Effector memory CD8-positive, alpha-beta T cell (primary cell): ENCODE results near the gene GFAP.

ENCODE experiments used
- ATAC-seq: fragments of 150-1000 bp; cut with Tn5 transposase; replicated peaks from 2 replicates; pipeline ENCODE4 v1.10.0; 2021; ENCODE audit warnings: mild to moderate bottlenecking, moderate library complexity
- DNase-seq, 3 experiments: peaks; one replicate each; pipeline ENCODE4 v3.0.0; 2021
- H3K27ac Mint-ChIP-seq, 2 donors: one replicate each; pipeline ENCODE4 v1.8.0; 2022; ENCODE audit warnings: mild to moderate bottlenecking in 2 of 2, mixed read lengths in 2 of 2, moderate library complexity in 2 of 2
- H3K27me3 Mint-ChIP-seq, 2 donors: one replicate each; pipeline ENCODE4 v1.8.0; 2022; ENCODE audit warnings: mixed read lengths in 2 of 2
- H3K36me3 Mint-ChIP-seq: one replicate; pipeline ENCODE4 v1.8.0; 2022; ENCODE audit warnings: mild to moderate bottlenecking, moderate library complexity, mixed read lengths; ENCODE audit not compliant: insufficient read depth
- H3K4me1 Mint-ChIP-seq, 2 donors: one replicate each; pipeline ENCODE4 v1.8.0; 2022; ENCODE audit warnings: low read depth in 2 of 2, mixed read lengths in 2 of 2
- H3K4me3 Mint-ChIP-seq, 2 donors: one replicate each; pipeline ENCODE4 v1.8.0; 2022; ENCODE audit warnings: mild to moderate bottlenecking in 2 of 2, mixed read lengths in 2 of 2, moderate library complexity in 2 of 2
- H3K9me3 Mint-ChIP-seq, 2 donors: one replicate each; pipeline ENCODE4 v1.8.0; 2022; ENCODE audit warnings: mixed read lengths in 2 of 2

GFAP gene

DNA sequence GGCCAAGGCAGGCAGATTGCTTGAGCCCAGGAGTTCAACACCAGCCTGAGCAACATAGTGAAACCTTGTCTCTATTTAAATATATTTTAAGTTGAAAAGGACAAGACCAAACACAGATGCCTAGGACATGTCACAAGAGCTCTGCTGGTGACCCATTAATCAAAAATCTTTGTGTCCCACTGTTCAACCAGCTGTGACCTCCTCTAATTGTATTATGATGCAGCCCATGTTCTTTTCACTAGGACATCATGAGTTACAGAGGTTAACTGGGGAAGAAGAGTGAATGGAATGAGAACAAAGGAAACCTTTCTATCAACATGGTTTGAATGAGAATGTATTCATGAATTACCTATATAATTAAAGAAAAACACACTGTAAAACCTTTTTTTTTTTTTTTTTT lies 23.1 kb downstream of the GFAP start:
- Mint-ChIP-seq H3K27ac (no peak overlapping the region), H3K36me3 (peaks cover 38% of the 10 kb centered on the region), H3K27me3 (no peaks in the 10 kb centered on the region), H3K4me1 (peaks cover 11 to 18% of the 10 kb centered on the region in 2 donors), H3K9me3 (no peaks in the 10 kb centered on the region), H3K4me3 (no peak overlapping the region)
- no peak for ATAC-seq
- DNase-seq = no peak

DNA sequence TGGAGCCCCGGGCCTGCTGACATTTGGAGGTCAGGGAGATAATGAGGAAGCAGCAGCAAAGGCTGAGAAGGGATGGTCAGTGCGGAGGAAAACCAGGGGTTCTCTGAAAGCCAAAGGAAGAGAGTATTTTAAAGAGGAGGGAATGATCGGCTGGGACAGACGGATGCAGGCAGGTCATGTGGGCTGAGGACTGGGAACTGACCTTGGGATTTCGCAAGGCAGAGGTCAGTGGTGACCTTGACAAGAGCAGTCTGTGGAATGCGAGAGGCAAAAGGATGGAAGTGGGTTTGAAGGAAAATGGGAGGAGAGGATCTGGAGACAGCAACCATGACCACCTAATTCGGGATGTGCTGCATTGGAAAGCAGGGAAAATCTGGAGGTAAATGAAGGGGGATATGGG lies 26.3 kb downstream of the GFAP start:
- no peak for DNase-seq
- no peak for ATAC-seq
- Mint-ChIP-seq H3K27me3 (no peaks in the 10 kb centered on the region), H3K36me3 (peaks cover 38% of the 10 kb centered on the region), H3K4me3 (no peak overlapping the region), H3K4me1 (peaks cover 8% of the 10 kb centered on the region in 2 donors), H3K27ac (no peak overlapping the region), H3K9me3 (no peaks in the 10 kb centered on the region)

DNA sequence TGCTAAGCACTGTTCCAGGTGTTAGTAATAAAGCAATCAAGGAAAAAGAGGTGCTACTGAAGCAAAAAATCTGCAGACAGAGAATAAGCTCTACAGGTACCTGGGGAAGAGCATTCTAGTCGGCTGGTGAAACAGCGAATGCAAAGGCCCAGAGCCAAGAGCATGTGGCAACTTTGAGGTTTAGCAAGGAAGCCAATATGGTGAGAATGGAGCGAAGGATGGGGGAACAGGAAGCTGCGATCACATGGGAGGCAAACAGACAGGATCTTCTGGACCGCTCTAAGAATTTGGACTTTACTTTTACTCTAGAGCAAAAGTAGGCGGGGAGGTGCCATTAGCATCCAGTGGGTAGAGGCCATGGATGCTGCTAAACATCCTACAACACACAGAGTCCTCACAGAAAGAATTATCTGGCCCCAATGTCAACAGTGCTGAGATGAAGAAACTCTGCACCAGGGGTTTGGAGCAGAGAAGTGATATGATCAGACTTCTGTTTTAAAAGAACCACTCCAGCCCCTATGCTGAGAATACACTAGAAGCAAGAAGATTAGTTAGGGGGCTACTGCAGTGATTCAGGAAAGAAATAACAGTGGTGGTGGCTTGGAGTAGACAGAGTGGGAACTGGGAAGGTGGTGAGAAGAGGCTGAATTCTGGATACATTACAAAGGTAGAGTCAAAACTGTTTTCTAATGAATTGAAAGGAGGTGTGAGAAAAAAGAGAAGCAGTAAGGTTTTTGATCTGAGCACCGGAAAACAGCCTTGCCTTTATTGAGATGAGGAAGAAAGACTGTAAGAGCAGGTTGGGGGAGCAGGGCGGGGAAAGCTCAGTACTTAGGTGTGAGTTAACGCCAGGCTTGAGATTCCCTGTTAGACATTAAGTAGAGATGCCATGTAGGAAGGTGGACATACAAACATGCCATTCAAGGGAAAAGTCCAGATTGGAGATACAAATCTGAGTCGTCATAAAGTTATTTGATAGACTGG lies 27.0 kb downstream of the GFAP start:
- Mint-ChIP-seq H3K27ac (no peak overlapping the region), H3K36me3 (peaks cover 40% of the 10 kb centered on the region), H3K4me3 (no peak overlapping the region), H3K27me3 (no peaks in the 10 kb centered on the region), H3K9me3 (no peaks in the 10 kb centered on the region), H3K4me1 (peaks cover 6 to 8% of the 10 kb centered on the region in 2 donors)
- peak; percentile 89 for ATAC-seq
- DNase-seq = peak in 2 of 3 experiments; percentile 10 to 15

DNA sequence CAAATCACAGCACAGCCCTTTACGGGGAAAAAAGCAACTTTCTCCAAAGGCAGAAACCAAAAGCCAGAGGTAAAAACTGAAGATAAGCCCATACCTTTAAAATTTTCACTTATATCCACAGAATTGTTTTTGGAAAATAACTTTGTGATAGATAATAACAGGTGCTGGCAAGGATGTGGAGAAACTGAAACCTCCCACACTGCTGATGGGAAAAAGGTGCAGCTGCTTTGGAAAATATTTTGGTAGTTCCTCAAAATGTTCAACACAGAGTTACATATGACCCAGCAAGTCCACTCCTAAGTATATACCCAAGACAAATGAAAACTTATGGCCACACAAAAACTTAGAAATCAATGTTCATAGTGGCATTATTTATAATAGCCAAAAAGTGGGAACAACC lies 28.3 kb downstream of the GFAP start:
- DNase-seq = no peak
- Mint-ChIP-seq H3K27ac (no peak overlapping the region), H3K4me1 (peaks cover 4 to 8% of the 10 kb centered on the region in 2 donors), H3K4me3 (no peak overlapping the region), H3K9me3 (no peaks in the 10 kb centered on the region), H3K36me3 (peaks cover 39% of the 10 kb centered on the region), H3K27me3 (no peaks in the 10 kb centered on the region)
- ATAC-seq = no peak

DNA sequence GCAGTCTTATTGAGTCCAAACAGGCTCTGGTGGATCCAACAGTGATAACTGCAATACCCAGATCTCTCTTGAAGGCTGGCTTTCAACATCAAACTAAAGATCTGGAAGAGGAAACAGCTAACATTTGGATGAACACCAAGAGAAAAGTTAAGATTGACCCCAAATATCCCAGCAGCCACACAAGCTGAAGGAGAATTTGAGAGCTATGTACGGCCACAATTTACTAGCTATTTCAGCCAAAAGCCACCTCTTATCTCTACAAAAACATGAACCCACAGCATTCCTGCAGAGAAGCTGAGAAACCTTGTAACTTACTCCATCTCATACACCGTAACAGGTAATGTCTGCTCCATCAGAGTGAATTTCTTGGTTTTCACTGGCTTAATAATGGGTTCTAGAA lies 30.4 kb downstream of the GFAP start:
- DNase-seq = no peak
- H3K36me3 Mint-ChIP-seq = peaks cover 41% of the 10 kb centered on the region
- no peak overlapping the region for H3K27ac Mint-ChIP-seq
- peaks cover 0 to 5% of the 10 kb centered on the region in 2 donors for H3K4me1 Mint-ChIP-seq
- no peak for ATAC-seq
- no peaks in the 10 kb centered on the region for H3K9me3 Mint-ChIP-seq
- no peak overlapping the region for H3K4me3 Mint-ChIP-seq
- H3K27me3 Mint-ChIP-seq = no peaks in the 10 kb centered on the region

DNA sequence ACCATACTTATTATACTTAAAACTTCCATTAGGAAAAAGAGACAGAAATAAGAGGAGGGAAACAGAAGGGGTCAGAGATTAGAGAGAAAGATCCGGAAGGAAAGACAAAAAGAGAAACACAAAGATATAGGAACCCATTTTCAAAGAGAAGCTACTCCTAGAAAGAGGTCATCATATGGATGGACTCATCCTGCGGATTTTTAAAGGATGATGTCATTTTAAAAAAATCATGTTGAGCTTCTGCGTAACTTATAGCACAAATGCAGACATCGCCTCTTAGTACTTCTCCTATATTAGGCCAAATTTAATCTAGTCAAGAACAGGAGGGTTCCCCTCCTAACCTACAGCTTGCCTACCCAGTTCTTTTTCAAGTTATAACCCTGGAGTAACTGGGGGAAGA lies 34.2 kb downstream of the GFAP start:
- H3K4me1 Mint-ChIP-seq = no peaks in the 10 kb centered on the region
- peaks cover 61% of the 10 kb centered on the region for H3K36me3 Mint-ChIP-seq
- no peaks in the 10 kb centered on the region for H3K9me3 Mint-ChIP-seq
- no peaks in the 10 kb centered on the region for H3K27me3 Mint-ChIP-seq
- H3K27ac Mint-ChIP-seq = no peak overlapping the region
- DNase-seq (no peak), ATAC-seq (no peak)
- H3K4me3 Mint-ChIP-seq = no peak overlapping the region

DNA sequence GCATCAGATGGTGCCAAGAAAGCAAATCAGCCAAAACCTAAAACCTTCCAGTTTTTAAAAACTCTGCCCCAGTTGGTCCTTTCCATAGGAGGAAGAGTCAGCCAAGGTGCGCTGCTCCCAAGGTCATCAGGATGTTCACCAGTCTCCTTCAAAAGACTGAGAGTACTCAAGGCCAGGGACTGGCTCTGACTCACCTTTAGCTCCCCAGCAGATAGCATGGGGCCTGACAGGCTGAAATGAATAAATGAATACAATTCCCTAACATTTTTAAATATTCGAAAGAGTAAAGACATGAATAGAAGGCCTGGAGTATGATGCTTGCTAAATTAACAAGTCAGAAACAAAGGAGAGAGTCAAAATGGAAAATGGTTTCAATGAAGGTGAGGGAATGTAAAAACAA lies 35.2 kb downstream of the GFAP start:
- H3K27me3 Mint-ChIP-seq = no peaks in the 10 kb centered on the region
- H3K4me3 Mint-ChIP-seq = no peak overlapping the region
- H3K27ac Mint-ChIP-seq = peak overlapping the region in 1 of 2 donors; percentile 52
- no peaks in the 10 kb centered on the region for H3K4me1 Mint-ChIP-seq
- DNase-seq (no peak), ATAC-seq (no peak)
- H3K36me3 Mint-ChIP-seq = peaks cover 67% of the 10 kb centered on the region
- no peaks in the 10 kb centered on the region for H3K9me3 Mint-ChIP-seq

DNA sequence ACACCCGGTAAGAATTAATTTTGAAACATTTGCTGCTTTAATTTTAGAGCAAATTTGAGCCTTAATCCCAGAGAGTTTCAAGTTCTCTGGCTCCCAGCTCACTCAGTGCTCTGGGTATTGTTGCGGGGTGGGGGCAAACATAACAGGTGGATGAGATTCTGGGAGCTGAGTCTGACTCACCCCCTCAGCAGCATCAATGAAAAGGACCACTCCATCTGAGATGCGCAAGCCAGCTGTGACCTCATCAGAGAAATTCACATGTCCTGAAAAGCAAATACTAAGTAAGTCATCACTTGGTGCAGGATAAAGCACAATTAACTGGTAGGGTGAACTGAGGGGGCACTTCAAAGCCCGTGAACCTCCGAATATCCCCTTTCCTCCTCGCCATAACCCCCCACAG lies 35.9 kb downstream of the GFAP start:
- DNase-seq (no peak), ATAC-seq (no peak)
- peaks cover 67% of the 10 kb centered on the region for H3K36me3 Mint-ChIP-seq
- no peak overlapping the region for H3K4me3 Mint-ChIP-seq
- H3K27ac Mint-ChIP-seq = no peak overlapping the region
- no peaks in the 10 kb centered on the region for H3K9me3 Mint-ChIP-seq
- H3K27me3 Mint-ChIP-seq = no peaks in the 10 kb centered on the region
- no peaks in the 10 kb centered on the region for H3K4me1 Mint-ChIP-seq

DNA sequence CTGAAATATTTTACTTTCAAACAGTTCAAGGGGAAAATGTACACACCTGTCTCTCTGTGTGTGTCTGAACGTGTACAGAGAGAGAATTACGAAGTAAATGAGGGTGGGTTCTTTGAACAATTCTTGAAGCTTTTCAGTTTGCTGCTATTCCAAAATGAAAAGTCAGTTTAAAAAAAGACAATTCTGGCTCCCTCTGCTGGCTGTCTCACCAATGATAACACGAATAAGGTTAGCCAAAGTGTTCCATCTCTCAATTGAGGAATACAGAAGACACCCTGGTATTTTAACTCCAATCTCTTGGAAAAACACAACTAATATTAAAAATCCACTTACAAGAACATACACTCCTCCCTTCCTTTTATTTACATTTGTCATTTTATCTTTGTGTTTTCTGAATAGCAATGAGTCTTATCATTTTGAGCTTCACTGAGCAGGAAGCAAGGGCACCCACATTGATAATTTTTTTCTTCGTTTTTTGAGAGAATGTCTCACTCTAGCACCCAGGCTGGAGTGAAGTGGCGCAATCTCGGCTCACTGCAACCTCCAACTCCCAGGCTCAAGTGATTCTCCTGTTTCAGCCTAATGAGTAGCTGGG lies 36.6 kb downstream of the GFAP start:
- no peak overlapping the region for H3K4me3 Mint-ChIP-seq
- DNase-seq (peak in 1 of 3 experiments; percentile 21), ATAC-seq (no peak)
- H3K27ac Mint-ChIP-seq = no peak overlapping the region
- no peaks in the 10 kb centered on the region for H3K9me3 Mint-ChIP-seq
- no peaks in the 10 kb centered on the region for H3K4me1 Mint-ChIP-seq
- H3K36me3 Mint-ChIP-seq = peaks cover 70% of the 10 kb centered on the region
- no peaks in the 10 kb centered on the region for H3K27me3 Mint-ChIP-seq

DNA sequence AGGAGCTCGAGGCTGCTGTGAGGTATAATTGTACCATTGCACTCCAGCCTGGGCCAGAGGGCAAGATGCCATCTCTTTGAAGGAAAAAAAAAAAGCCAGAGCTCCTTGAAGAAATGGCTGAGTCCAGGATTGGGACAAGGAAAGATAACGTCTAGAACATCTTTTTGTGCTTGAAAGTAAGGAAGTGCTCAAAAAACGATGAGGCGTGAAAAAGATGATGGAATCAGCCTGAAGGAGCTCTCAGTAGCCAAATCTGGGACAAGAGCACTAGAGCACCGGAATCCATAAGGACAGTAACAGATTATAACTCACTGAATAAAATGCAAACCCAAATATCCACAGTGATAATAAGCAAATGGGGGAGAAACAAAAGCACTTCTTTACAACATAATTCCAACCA lies 38.2 kb downstream of the GFAP start:
- H3K36me3 Mint-ChIP-seq = peaks cover 69% of the 10 kb centered on the region
- no peak for ATAC-seq
- no peak overlapping the region for H3K27ac Mint-ChIP-seq
- H3K4me1 Mint-ChIP-seq = no peaks in the 10 kb centered on the region
- H3K4me3 Mint-ChIP-seq = no peak overlapping the region
- H3K9me3 Mint-ChIP-seq = no peaks in the 10 kb centered on the region
- no peak for DNase-seq
- no peaks in the 10 kb centered on the region for H3K27me3 Mint-ChIP-seq

DNA sequence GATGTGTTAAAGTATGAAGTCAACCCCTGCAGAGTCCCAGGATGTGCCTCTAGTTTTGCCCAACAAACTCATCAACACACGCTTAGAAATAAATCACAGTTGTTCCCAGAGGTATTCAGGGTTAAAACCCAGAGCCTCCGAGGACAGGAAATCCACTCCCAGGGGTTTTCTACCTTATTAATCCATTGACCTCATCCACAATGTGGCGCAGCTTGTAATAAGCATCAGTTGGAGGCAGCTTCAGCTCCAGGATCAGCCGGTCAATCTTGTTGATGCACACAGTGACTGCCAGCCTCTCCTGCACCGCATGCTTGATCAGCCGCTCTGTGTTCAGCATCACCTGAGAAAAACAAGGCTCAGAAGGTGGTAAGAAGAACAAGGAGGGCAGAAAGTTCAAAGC lies 39.5 kb downstream of the GFAP start:
- H3K36me3 Mint-ChIP-seq = peaks cover 75% of the 10 kb centered on the region

DNA sequence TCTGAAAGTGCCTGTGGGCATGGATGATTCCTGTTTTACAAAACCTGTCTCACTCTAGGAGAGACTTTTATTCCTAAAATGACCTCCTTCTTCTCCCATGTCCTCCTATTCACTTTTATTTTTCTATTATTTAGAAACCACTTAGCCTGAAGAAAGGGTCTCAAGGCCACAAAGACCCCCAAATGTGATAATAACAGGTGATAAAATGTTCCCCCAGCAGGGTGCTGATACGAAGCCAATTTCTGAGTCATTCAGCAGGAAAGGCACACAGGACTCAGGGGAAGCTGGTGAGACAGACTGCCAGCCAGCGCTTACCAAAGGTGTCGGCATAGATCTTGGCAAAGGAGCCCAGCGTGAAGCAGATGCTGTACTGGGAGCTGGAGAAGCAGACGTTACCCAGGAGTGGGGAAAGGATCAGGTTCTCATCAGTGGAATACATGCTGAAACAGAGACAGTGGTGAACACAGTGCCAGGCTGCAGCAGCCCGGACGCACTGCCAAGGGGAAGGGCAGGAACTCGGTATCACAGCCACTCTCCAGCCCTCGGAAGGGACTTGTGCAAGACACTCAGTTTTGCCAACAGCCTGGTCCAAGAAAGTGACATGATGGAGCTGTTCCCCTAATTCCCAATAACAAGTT lies 43.0 kb downstream of the GFAP start:
- no peak for ATAC-seq
- Mint-ChIP-seq H3K27me3 (no peaks in the 10 kb centered on the region), H3K36me3 (peaks cover 72% of the 10 kb centered on the region), H3K27ac (peak overlapping the region in 1 of 2 donors; percentile 20), H3K4me3 (no peak overlapping the region), H3K9me3 (no peaks in the 10 kb centered on the region), H3K4me1 (no peaks in the 10 kb centered on the region)
- no peak for DNase-seq

More for the DNA sequence above, 39.5 kb downstream of the GFAP start:
- Mint-ChIP-seq H3K4me1 (no peaks in the 10 kb centered on the region), H3K27ac (peak overlapping the region in 1 of 2 donors; percentile 21), H3K9me3 (no peaks in the 10 kb centered on the region), H3K27me3 (no peaks in the 10 kb centered on the region), H3K4me3 (no peak overlapping the region)
- no peak for DNase-seq
- no peak for ATAC-seq

DNA sequence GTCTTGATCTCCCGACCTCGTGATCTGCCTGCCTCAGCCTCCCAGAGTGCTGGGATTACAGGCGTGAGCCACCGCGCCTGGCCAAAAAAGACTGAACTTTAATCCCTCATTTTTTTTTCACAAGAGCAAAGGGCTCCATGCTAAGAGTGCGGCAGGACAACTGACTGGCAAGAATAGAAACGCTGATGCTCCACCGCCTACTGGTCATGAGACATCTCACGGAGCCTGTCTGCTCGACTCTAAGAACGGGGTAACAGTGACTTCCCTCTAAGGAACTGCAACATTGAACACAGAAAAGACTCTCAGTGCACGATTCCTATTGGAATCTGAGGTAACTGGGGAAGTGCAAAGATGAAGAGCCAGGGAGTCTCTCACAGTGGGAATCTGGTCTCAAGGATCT lies 43.7 kb downstream of the GFAP start:
- no peak for DNase-seq
- Mint-ChIP-seq H3K9me3 (no peaks in the 10 kb centered on the region), H3K27me3 (no peaks in the 10 kb centered on the region), H3K4me1 (no peaks in the 10 kb centered on the region), H3K4me3 (no peak overlapping the region), H3K27ac (no peak overlapping the region), H3K36me3 (peaks cover 68% of the 10 kb centered on the region)
- no peak for ATAC-seq
